DND-41 (cell line): ENCODE results near the gene WASF1.

Experiments
- EZH2 ChIP-seq: IDR thresholded peaks from 3 replicates; pipeline ENCODE4 v1.6.1; 2012; ENCODE audit warnings: borderline replicate concordance, low read depth, mild to moderate bottlenecking, moderate library complexity, low read length, inconsistent platforms; ENCODE audit not compliant: severe bottlenecking
- TF ChIP-seq, protein P1 (sequence below): IDR thresholded peaks from 2 replicates; pipeline ENCODE4 v1.5.1; 2012; ENCODE audit warnings: borderline replicate concordance, low read length, moderate library complexity, mild to moderate bottlenecking; ENCODE audit not compliant: poor library complexity, severe bottlenecking; ENCODE audit errors: extremely low read depth

DNA sequence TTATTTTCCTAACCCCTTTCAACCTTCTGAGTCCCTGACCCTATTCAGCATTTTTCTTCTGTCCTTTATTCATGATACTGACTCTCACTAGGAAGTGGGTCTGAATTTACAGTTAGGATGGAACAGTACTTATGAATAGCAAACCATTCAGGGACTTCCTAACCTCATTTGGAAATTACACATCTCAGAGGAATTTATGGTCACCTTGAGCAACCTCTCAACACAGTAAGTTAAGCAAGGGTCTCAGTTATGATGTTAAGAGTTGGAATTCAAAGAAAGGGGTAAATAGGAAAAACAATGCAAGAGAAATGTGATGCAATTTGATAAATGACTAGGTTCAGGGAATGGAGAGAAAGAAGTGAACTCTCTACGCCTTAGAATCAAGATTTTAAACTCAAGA is 104.1 kb downstream of the WASF1 start:
- TF ChIP-seq, protein P1, sequence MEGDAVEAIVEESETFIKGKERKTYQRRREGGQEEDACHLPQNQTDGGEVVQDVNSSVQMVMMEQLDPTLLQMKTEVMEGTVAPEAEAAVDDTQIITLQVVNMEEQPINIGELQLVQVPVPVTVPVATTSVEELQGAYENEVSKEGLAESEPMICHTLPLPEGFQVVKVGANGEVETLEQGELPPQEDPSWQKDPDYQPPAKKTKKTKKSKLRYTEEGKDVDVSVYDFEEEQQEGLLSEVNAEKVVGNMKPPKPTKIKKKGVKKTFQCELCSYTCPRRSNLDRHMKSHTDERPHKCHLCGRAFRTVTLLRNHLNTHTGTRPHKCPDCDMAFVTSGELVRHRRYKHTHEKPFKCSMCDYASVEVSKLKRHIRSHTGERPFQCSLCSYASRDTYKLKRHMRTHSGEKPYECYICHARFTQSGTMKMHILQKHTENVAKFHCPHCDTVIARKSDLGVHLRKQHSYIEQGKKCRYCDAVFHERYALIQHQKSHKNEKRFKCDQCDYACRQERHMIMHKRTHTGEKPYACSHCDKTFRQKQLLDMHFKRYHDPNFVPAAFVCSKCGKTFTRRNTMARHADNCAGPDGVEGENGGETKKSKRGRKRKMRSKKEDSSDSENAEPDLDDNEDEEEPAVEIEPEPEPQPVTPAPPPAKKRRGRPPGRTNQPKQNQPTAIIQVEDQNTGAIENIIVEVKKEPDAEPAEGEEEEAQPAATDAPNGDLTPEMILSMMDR = no peak
- TF ChIP-seq EZH2 = no peak
